Neutrophil (primary cell): Measurements from ENCODE around the gene MAPK1.

Experiments used
- H3K27ac ChIP-seq: fragments of 200-600 bp; sonication (generic); 2 replicates; pipeline ENCODE4 v1.5.1; 2016; ENCODE audit warnings: mild to moderate bottlenecking, moderate library complexity
- H3K27me3 ChIP-seq: fragments of 200-600 bp; sonication (generic); 2 replicates; pipeline ENCODE4 v1.6.0; 2016; ENCODE audit warnings: mild to moderate bottlenecking
- H3K36me3 ChIP-seq: fragments of 200-600 bp; sonication (generic); 2 replicates; pipeline ENCODE4 v1.5.1; 2017
- H3K4me1 ChIP-seq, 2 experiments: fragments of 200-600 bp in 1 of 2; sonication (generic) in 1 of 2; 1 replicate in 1 of 2; 2 replicates in 1 of 2; pipeline versions ENCODE4 v1.5.1 to v1.6.1; 2013 to 2016; ENCODE audit warnings: low read depth in 1 of 2, low read length in 1 of 2, mild to moderate bottlenecking in 1 of 2, moderate library complexity in 1 of 2; ENCODE audit not compliant: control insufficient read depth in 1 of 2, insufficient read depth in 1 of 2
- H3K4me3 ChIP-seq, 2 experiments: fragments of 200-600 bp in 1 of 2; sonication (generic) in 1 of 2; 1 replicate in 1 of 2; 2 replicates in 1 of 2; pipeline ENCODE4 v1.5.1; 2013 to 2016; ENCODE audit warnings: low read depth in 1 of 2, low read length in 1 of 2, mild to moderate bottlenecking in 1 of 2, moderate library complexity in 1 of 2
- H3K9me3 ChIP-seq: fragments of 200-600 bp; sonication (generic); 2 replicates; pipeline ENCODE4 v1.5.1; 2016
- CTCF ChIP-seq: fragments of 200-600 bp; sonication (generic); IDR thresholded peaks from 2 replicates; pipeline ENCODE4 v1.5.1; 2016; ENCODE audit warnings: antibody characterized with exemption

MAPK1 gene

GRCh38 chr22:21741059-21741458 lies 126.4 kb downstream of the MAPK1 start:
- Histone ChIP-seq H3K4me3 (no peak overlapping the region), H3K9me3 (no peaks in the 10 kb centered on the region), H3K36me3 (peaks cover 5% of the 10 kb centered on the region), H3K27me3 (no peaks in the 10 kb centered on the region), H3K4me1 (peaks cover 4 to 19% of the 10 kb centered on the region in 2 experiments), H3K27ac (no peak overlapping the region)
- no peak for TF ChIP-seq CTCF

GRCh38 chr22:21739828-21740377 lies 127.5 kb downstream of the MAPK1 start:
- Histone ChIP-seq H3K36me3 (no peaks in the 10 kb centered on the region), H3K4me3 (no peak overlapping the region), H3K9me3 (no peaks in the 10 kb centered on the region), H3K27ac (no peak overlapping the region), H3K27me3 (no peaks in the 10 kb centered on the region), H3K4me1 (peaks cover 10 to 17% of the 10 kb centered on the region in 2 experiments)
- no peak for TF ChIP-seq CTCF

GRCh38 chr22:21738966-21739365 lies 128.5 kb downstream of the MAPK1 start:
- Histone ChIP-seq H3K27ac (no peak overlapping the region), H3K4me3 (no peak overlapping the region), H3K9me3 (no peaks in the 10 kb centered on the region), H3K36me3 (no peaks in the 10 kb centered on the region), H3K27me3 (no peaks in the 10 kb centered on the region), H3K4me1 (peaks cover 15 to 26% of the 10 kb centered on the region in 2 experiments)
- TF ChIP-seq CTCF: no peak

GRCh38 chr22:21738081-21738480 lies 129.4 kb downstream of the MAPK1 start:
- Histone ChIP-seq H3K9me3 (no peaks in the 10 kb centered on the region), H3K4me3 (no peak overlapping the region), H3K36me3 (no peaks in the 10 kb centered on the region), H3K4me1 (peaks cover 15 to 26% of the 10 kb centered on the region in 2 experiments), H3K27me3 (no peaks in the 10 kb centered on the region), H3K27ac (no peak overlapping the region)
- TF ChIP-seq CTCF: no peak

- Histone ChIP-seq H3K4me1 (peaks cover 15 to 26% of the 10 kb centered on the region in 2 experiments), H3K4me3 (no peak overlapping the region), H3K27ac (no peak overlapping the region), H3K9me3 (no peaks in the 10 kb centered on the region), H3K27me3 (no peaks in the 10 kb centered on the region), H3K36me3 (no peaks in the 10 kb centered on the region)
- TF ChIP-seq CTCF: no peak
Measured at GRCh38 chr22:21736948-21737347, 130.5 kb downstream of the MAPK1 start.
